ENCODE measurements around the gene ADORA1.

- TF ChIP-seq CTCF (IDR thresholded peaks at IDR 0.05), result no peak
- TF ChIP-seq POLR2A (IDR thresholded peaks at IDR 0.05), result no peak
These were observed 5.4 kb upstream of the ADORA1 start for GRCh38 chr1:203122159-203122558.

All from thyroid gland (tissue), 4 donors.